Aorta (tissue), 5 donors: ENCODE measurements around the gene RUNX2. TPM values are rescaled to one million over a fixed set of nuclear protein-coding genes. Genes with fewer than 3 reads are reported as not detected.

ENCODE experiments used
- ATAC-seq: fragments of 200-7000 bp; cut with Tn5 transposase; one replicate; pipeline ENCODE4 v1.9.1; 2022; ENCODE audit warnings: moderate library complexity; ENCODE audit not compliant: low FRiP score
- DNase-seq, 2 donors: peaks; one replicate each; pipeline ENCODE4 v3.0.0-alpha.2; 2020
- H3K27ac ChIP-seq, 2 donors: one replicate each; pipeline ENCODE4 v1.5.1; 2013; ENCODE audit warnings: low read length in 2 of 2, mild to moderate bottlenecking in 2 of 2, moderate library complexity in 2 of 2, control low read depth in 1 of 2, inconsistent platforms in 1 of 2, low read depth in 1 of 2
- H3K27me3 ChIP-seq, 2 donors: one replicate each; pipeline ENCODE4 v1.6.1; 2013; ENCODE audit warnings: control low read depth in 1 of 2, low read length in 1 of 2, mild to moderate bottlenecking in 1 of 2, moderate library complexity in 1 of 2; ENCODE audit not compliant: insufficient read depth in 2 of 2, control insufficient read depth in 1 of 2
- H3K36me3 ChIP-seq, 2 donors: one replicate each; pipeline ENCODE4 v1.6.1; 2013; ENCODE audit warnings: control low read depth in 1 of 2, low read length in 1 of 2, mild to moderate bottlenecking in 1 of 2; ENCODE audit not compliant: insufficient read depth in 2 of 2, control insufficient read depth in 1 of 2
- H3K4me1 ChIP-seq, 2 donors: one replicate each; pipeline ENCODE4 v1.6.1; 2013; ENCODE audit warnings: low read length in 2 of 2, control low read depth in 1 of 2, mild to moderate bottlenecking in 1 of 2, moderate library complexity in 1 of 2; ENCODE audit not compliant: insufficient read depth in 2 of 2, control insufficient read depth in 1 of 2
- H3K4me3 ChIP-seq, 2 donors: one replicate each; pipeline ENCODE4 v1.5.1; 2013; ENCODE audit warnings: low read length in 2 of 2, control low read depth in 1 of 2, mild to moderate bottlenecking in 1 of 2
- H3K9me3 ChIP-seq: one replicate; pipeline ENCODE4 v1.6.1; 2013; ENCODE audit warnings: mild to moderate bottlenecking, low read length; ENCODE audit not compliant: control insufficient read depth
- WGBS, 2 donors: extraction: QIAGEN DNeasy Blood & Tissue Kit; methylation state at CpG; one replicate each; pipeline ENCODE4 v1.1.7; 2013; 5-methylcytosine and 5-hydroxymethylcytosine counted together
- intact Hi-C, 2 donors: fragments of 100-400 bp; cut with DNase I; formaldehyde crosslinking; loops; one replicate each; pipeline versions ENCODE4 v1.14.2 to v1.15.0; 2022
- polyA plus RNA-seq, 2 donors: library from polyadenylated mRNA; stranded (reverse); fragments of 200-250 nt; gene quantifications; one replicate each; pipeline ENCODE4 v1.2.3, GENCODE V29; 2013
- total RNA-seq, 2 donors: library from RNA; stranded (reverse); fragmentation: NEBNext Ultra II Directional; extraction: Animal tissue kit (Norgen Biotek cat#: 25700); gene quantifications; one replicate each; pipeline ENCODE4 v1.2.1, GENCODE V29; 2021
- donor health status: healthy with polysubstance abuse.
- donor health status: Bipolar disorder and iron deficiency.
- donor health status: DM: no; HTN: no; CAD: no.
- donor health status: DM: no; HTN: no; CAD: no.
- donor health status: DM: yes; HTN: yes; CAD: no.

RUNX2 gene
- total and polyA plus RNA-seq, 4 donors, result 1.0 to 5.4 (median 1.9) TPM

- no peaks in the 10 kb centered on the region for H3K36me3 ChIP-seq
- no peak for ATAC-seq
- no peak overlapping the region for H3K27ac ChIP-seq
- peaks cover 0 to 3% of the 10 kb centered on the region in 2 donors for H3K27me3 ChIP-seq
- H3K4me3 ChIP-seq, result no peak overlapping the region
- WGBS, 2 donors, result 89% methylated on average over 8 of the region's 8 CpGs
- H3K4me1 ChIP-seq, result no peaks in the 10 kb centered on the region
- DNase-seq, result no peak
- peaks cover 5% of the 10 kb centered on the region for H3K9me3 ChIP-seq
- intact Hi-C loops, result no loop called here
These were observed 358.9 kb downstream of the RUNX2 start for GRCh38 chr6:45686841-45687569.

- ATAC-seq, result no peak
- H3K4me3 ChIP-seq, result no peak overlapping the region
- H3K9me3 ChIP-seq, result peaks cover 5% of the 10 kb centered on the region
- intact Hi-C loops, result no loop called here
- H3K27ac ChIP-seq, result no peak overlapping the region
- no peak for DNase-seq
- no peaks in the 10 kb centered on the region for H3K4me1 ChIP-seq
- peaks cover 0 to 3% of the 10 kb centered on the region in 2 donors for H3K27me3 ChIP-seq
- WGBS, 2 donors, result 88 to 89% methylated on average over 9 of the region's 9 CpGs
- no peaks in the 10 kb centered on the region for H3K36me3 ChIP-seq
These were observed 359.4 kb downstream of the RUNX2 start for GRCh38 chr6:45687570-45687969.

GRCh38 chr6:45688180-45688579 is 360.1 kb downstream of the RUNX2 start:
- H3K36me3 ChIP-seq, result no peaks in the 10 kb centered on the region
- H3K27ac ChIP-seq, result no peak overlapping the region
- 96 to 100% methylated on average over 1 of the region's 1 CpG for WGBS, 2 donors
- intact Hi-C loops, result no loop called here
- peaks cover 5% of the 10 kb centered on the region for H3K9me3 ChIP-seq
- no peak for DNase-seq
- H3K27me3 ChIP-seq, result peaks cover 0 to 3% of the 10 kb centered on the region in 2 donors
- no peak for ATAC-seq
- no peak overlapping the region for H3K4me3 ChIP-seq
- no peaks in the 10 kb centered on the region for H3K4me1 ChIP-seq

GRCh38 chr6:45689926-45690615 is 361.9 kb downstream of the RUNX2 start:
- DNase-seq (no peak), ATAC-seq (no peak)
- intact Hi-C loops, result no loop called here
- peaks cover 0 to 3% of the 10 kb centered on the region in 2 donors for H3K27me3 ChIP-seq
- no peak overlapping the region for H3K4me3 ChIP-seq
- no peaks in the 10 kb centered on the region for H3K4me1 ChIP-seq
- 92 to 96% methylated on average over 2 of the region's 2 CpGs for whole genome bisulfite sequencing, 2 donors
- no peak overlapping the region for H3K27ac ChIP-seq
- H3K36me3 ChIP-seq, result no peaks in the 10 kb centered on the region
- H3K9me3 ChIP-seq, result peaks cover 4% of the 10 kb centered on the region

GRCh38 chr6:45690846-45691245 is 362.7 kb downstream of the RUNX2 start:
- Histone ChIP-seq H3K9me3 (peaks cover 4% of the 10 kb centered on the region), H3K4me3 (no peak overlapping the region), H3K36me3 (no peaks in the 10 kb centered on the region), H3K4me1 (no peaks in the 10 kb centered on the region), H3K27me3 (peaks cover 0 to 3% of the 10 kb centered on the region in 2 donors), H3K27ac (no peak overlapping the region)
- intact Hi-C loops, result no loop called here
- no peak for DNase-seq
- 92 to 94% methylated on average over 1 of the region's 1 CpG for WGBS, 2 donors
- ATAC-seq, result no peak

- Histone ChIP-seq H3K4me1 (no peaks in the 10 kb centered on the region), H3K27ac (no peak overlapping the region), H3K27me3 (no peaks in the 10 kb centered on the region), H3K9me3 (peaks cover 2% of the 10 kb centered on the region), H3K36me3 (no peaks in the 10 kb centered on the region), H3K4me3 (no peak overlapping the region)
- ATAC-seq (no peak), DNase-seq (no peak)
- 34 to 50% methylated on average over 2 of the region's 2 CpGs for WGBS, 2 donors
- intact Hi-C loops, result no loop called here
These were observed 363.3 kb downstream of the RUNX2 start for GRCh38 chr6:45691426-45691825.

GRCh38 chr6:45692021-45692420 is 363.9 kb downstream of the RUNX2 start:
- Histone ChIP-seq H3K4me3 (no peak overlapping the region), H3K36me3 (no peaks in the 10 kb centered on the region), H3K27me3 (no peaks in the 10 kb centered on the region), H3K27ac (no peak overlapping the region), H3K4me1 (no peaks in the 10 kb centered on the region), H3K9me3 (peaks cover 2% of the 10 kb centered on the region)
- intact Hi-C loops, result no loop called here
- DNase-seq, result no peak
- 88 to 91% methylated on average over 3 of the region's 3 CpGs for WGBS, 2 donors
- ATAC-seq, result no peak

- Histone ChIP-seq H3K9me3 (no peaks in the 10 kb centered on the region), H3K27me3 (peaks cover 0 to 2% of the 10 kb centered on the region in 2 donors), H3K4me1 (no peaks in the 10 kb centered on the region), H3K4me3 (no peak overlapping the region), H3K36me3 (no peaks in the 10 kb centered on the region), H3K27ac (no peak overlapping the region)
- WGBS, 2 donors, result 87% methylated on average over 1 of the region's 1 CpG
- ATAC-seq (no peak), DNase-seq (no peak)
- intact Hi-C loops, result no loop called here
These were observed 368.6 kb downstream of the RUNX2 start for GRCh38 chr6:45696738-45697137.

GRCh38 chr6:45697605-45698004 is 369.5 kb downstream of the RUNX2 start:
- H3K4me1 ChIP-seq, result no peaks in the 10 kb centered on the region
- no peak overlapping the region for H3K27ac ChIP-seq
- peaks cover 0 to 2% of the 10 kb centered on the region in 2 donors for H3K27me3 ChIP-seq
- DNase-seq (no peak), ATAC-seq (no peak)
- no peak overlapping the region for H3K4me3 ChIP-seq
- WGBS, 2 donors, result 75 to 82% methylated on average over 6 of the region's 6 CpGs
- H3K9me3 ChIP-seq, result no peaks in the 10 kb centered on the region
- intact Hi-C loops, result no loop called here
- no peaks in the 10 kb centered on the region for H3K36me3 ChIP-seq
